Muscle of back (tissue), 11 donors: ENCODE results near the gene TNFAIP1. TPM values are rescaled to one million over a fixed set of nuclear protein-coding genes. Genes with fewer than 3 reads are reported as not detected.

Source experiments
- DNase-seq, 3 donors: peaks; one replicate each; pipeline versions ENCODE4 v3.0.0 to v3.0.0-alpha.2; 2013
- polyA plus RNA-seq, 10 donors: library from polyadenylated mRNA; unstranded; fragments of 120-200 nt; gene quantifications; one replicate each; pipeline ENCODE4 v1.2.1, GENCODE V29; 2013; ENCODE audit not compliant: insufficient read length in 10 of 10

Gene TNFAIP1
- polyA plus RNA-seq, 10 donors, result 29.7 to 37.1 (median 33.2) TPM

GRCh38 chr17:28343491-28343932 lies 8.0 kb downstream of the TNFAIP1 start:
- no peak for DNase-seq

- DNase-seq, result no peak
These were observed 8.4 kb downstream of the TNFAIP1 start for GRCh38 chr17:28344011-28344410.

- DNase-seq, result no peak
These were observed 8.9 kb downstream of the TNFAIP1 start for GRCh38 chr17:28344435-28344901.

GRCh38 chr17:28345419-28346198 lies 10.0 kb downstream of the TNFAIP1 start:
- no peak for DNase-seq

GRCh38 chr17:28346199-28346580 lies 10.6 kb downstream of the TNFAIP1 start:
- DNase-seq, result no peak

GRCh38 chr17:28346746-28347246 lies 11.2 kb downstream of the TNFAIP1 start:
- DNase-seq, result no peak

GRCh38 chr17:28347261-28347891 lies 11.8 kb downstream of the TNFAIP1 start:
- DNase-seq, result peak in 1 of 3 donors; percentile 59

GRCh38 chr17:28348979-28349378 lies 13.4 kb downstream of the TNFAIP1 start:
- DNase-seq, result no peak

GRCh38 chr17:28350271-28350670 lies 14.7 kb downstream of the TNFAIP1 start:
- DNase-seq, result no peak

GRCh38 chr17:28357061-28357900 lies 21.7 kb downstream of the TNFAIP1 start, which contains the start of gene POLDIP2:
POLDIP2 (minus strand) TSS chr17:28357527; CDS start chr17:28357448, 79 bp downstream.
- DNase-seq, result peak; percentile 95 to 98 (median 97)

GRCh38 chr17:28357901-28358197 lies 22.3 kb downstream of the TNFAIP1 start:
- no peak for DNase-seq

- no peak for DNase-seq
These were observed 27.6 kb downstream of the TNFAIP1 start for GRCh38 chr17:28363186-28363585.

GRCh38 chr17:28363776-28364650 lies 28.5 kb downstream of the TNFAIP1 start:
- DNase-seq, result no peak

GRCh38 chr17:28364665-28365363 lies 29.3 kb downstream of the TNFAIP1 start, which contains the start of gene SEBOX:
SEBOX (minus strand) TSS chr17:28365199; CDS start chr17:28365151, 48 bp downstream.
- DNase-seq, result no peak

- no peak for DNase-seq
These were observed 29.9 kb downstream of the TNFAIP1 start for GRCh38 chr17:28365487-28365886.

GRCh38 chr17:28366605-28367004 lies 31.0 kb downstream of the TNFAIP1 start:
- no peak for DNase-seq

GRCh38 chr17:28367641-28368305 lies 32.2 kb downstream of the TNFAIP1 start:
- DNase-seq, result no peak

GRCh38 chr17:28368306-28368831 lies 32.8 kb downstream of the TNFAIP1 start:
- no peak for DNase-seq

GRCh38 chr17:28368915-28369683 lies 33.5 kb downstream of the TNFAIP1 start:
- DNase-seq, result no peak
